SK-N-MC (cell line): ENCODE results near the gene CDH18.

Experiments used
- EZH2 ChIP-seq: fragments of 200-600 bp; sonication (generic); IDR thresholded peaks from one replicate; pipeline ENCODE4 v1.6.1; 2017; ENCODE audit warnings: antibody characterized with exemption
- FOXP2 ChIP-seq: optimal IDR thresholded peaks from 2 replicates; pipeline ENCODE3; 2011; ENCODE audit warnings: mild to moderate bottlenecking, moderate library complexity; ENCODE audit not compliant: insufficient read depth; ENCODE audit errors: extremely low read length, control extremely low read depth
- POLR2AphosphoS5 ChIP-seq: IDR thresholded peaks from 2 replicates; pipeline ENCODE4 v1.6.1; 2012; ENCODE audit warnings: mild to moderate bottlenecking, low read depth, low read length, borderline replicate concordance

DNA sequence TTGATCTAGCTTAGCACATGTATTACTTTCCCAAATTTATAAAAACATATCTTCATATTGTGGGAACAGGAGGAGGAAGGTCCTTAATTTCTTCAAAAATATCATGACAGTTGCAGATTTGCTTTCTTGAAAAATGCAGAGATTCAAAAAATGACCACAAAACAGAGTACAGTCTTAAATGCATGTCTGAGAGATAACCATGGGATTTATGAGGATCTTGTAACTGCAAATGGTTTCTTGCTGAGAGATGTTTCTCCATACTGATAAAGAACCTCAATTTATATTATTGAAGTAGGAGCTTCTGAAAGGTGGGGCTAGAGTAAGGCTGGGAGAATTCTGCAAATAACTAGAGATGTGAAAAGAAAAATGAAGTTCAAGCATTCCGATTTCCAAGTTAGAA lies 83.2 kb downstream of the CDH18 start:
- no peak for TF ChIP-seq EZH2
- no peak for TF ChIP-seq POLR2AphosphoS5
- TF ChIP-seq FOXP2: no peak
